ENCODE data around the gene MDM4.

DNA sequence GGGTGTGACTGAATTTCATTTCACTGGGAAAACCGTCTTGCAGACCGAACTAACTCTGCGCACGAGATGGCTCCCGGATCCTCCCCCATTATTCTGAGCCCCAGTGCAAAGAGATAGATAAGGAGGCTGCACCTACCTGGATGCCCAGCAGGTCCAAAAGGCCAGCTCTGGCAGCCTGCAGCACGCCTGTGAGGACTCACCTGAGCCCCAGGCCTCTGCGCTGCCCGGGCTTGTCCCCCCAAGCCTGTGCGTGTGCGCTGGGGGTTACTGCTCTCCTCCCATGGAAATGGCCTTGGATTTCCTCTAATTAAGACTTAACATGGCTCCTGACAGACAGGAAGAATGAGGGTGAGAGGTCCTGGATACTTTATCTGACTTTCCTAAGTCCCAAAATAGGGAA is 83.4 kb downstream of the MDM4 start:
- TF ChIP-seq, protein P1, sequence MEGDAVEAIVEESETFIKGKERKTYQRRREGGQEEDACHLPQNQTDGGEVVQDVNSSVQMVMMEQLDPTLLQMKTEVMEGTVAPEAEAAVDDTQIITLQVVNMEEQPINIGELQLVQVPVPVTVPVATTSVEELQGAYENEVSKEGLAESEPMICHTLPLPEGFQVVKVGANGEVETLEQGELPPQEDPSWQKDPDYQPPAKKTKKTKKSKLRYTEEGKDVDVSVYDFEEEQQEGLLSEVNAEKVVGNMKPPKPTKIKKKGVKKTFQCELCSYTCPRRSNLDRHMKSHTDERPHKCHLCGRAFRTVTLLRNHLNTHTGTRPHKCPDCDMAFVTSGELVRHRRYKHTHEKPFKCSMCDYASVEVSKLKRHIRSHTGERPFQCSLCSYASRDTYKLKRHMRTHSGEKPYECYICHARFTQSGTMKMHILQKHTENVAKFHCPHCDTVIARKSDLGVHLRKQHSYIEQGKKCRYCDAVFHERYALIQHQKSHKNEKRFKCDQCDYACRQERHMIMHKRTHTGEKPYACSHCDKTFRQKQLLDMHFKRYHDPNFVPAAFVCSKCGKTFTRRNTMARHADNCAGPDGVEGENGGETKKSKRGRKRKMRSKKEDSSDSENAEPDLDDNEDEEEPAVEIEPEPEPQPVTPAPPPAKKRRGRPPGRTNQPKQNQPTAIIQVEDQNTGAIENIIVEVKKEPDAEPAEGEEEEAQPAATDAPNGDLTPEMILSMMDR (IDR thresholded peaks at IDR 0.05), result no peak
- no peak for TF ChIP-seq POLR2A (IDR thresholded peaks at IDR 0.05)
